ELF-1 (cell line): Measurements from ENCODE around the gene ERCC4.

Experiments used
- DNase-seq: peaks from one replicate; pipeline ENCODE4 v3.0.0-alpha.2; 2016; ENCODE audit warnings: low read depth, low spot score

The ERCC4 gene

GRCh38 chr16:13948086-13948485 is 28.1 kb downstream of the ERCC4 start:
- DNase-seq: no peak

- no peak for DNase-seq
These were observed 31.0 kb downstream of the ERCC4 start for GRCh38 chr16:13950821-13951547.

- DNase-seq: no peak
These were observed 31.7 kb downstream of the ERCC4 start for GRCh38 chr16:13951611-13952010.

- DNase-seq: no peak
These were observed 33.5 kb downstream of the ERCC4 start for GRCh38 chr16:13953501-13953900.

GRCh38 chr16:13956635-13957196 is 36.8 kb downstream of the ERCC4 start:
- DNase-seq: peak; percentile 14

GRCh38 chr16:13957197-13958078 is 37.5 kb downstream of the ERCC4 start:
- peak; percentile 89 for DNase-seq

- DNase-seq: no peak
These were observed 38.5 kb downstream of the ERCC4 start for GRCh38 chr16:13958474-13958873.

GRCh38 chr16:13959626-13960025 is 39.7 kb downstream of the ERCC4 start:
- no peak for DNase-seq

- no peak for DNase-seq
These were observed 41.3 kb downstream of the ERCC4 start for GRCh38 chr16:13961099-13961811.

GRCh38 chr16:13962232-13962631 is 42.3 kb downstream of the ERCC4 start:
- no peak for DNase-seq

GRCh38 chr16:13968835-13969234 is 48.9 kb downstream of the ERCC4 start:
- no peak for DNase-seq

GRCh38 chr16:13969711-13970110 is 49.8 kb downstream of the ERCC4 start:
- DNase-seq: no peak

- DNase-seq: no peak
These were observed 50.9 kb downstream of the ERCC4 start for GRCh38 chr16:13970708-13971422.

GRCh38 chr16:13973321-13974023 is 53.5 kb downstream of the ERCC4 start:
- DNase-seq: no peak

GRCh38 chr16:13977177-13977576 is 57.2 kb downstream of the ERCC4 start:
- no peak for DNase-seq

- no peak for DNase-seq
These were observed 62.5 kb downstream of the ERCC4 start for GRCh38 chr16:13982451-13982850.

GRCh38 chr16:13983625-13984024 is 63.7 kb downstream of the ERCC4 start:
- DNase-seq: no peak

GRCh38 chr16:13984794-13985193 is 64.8 kb downstream of the ERCC4 start:
- no peak for DNase-seq

GRCh38 chr16:13988038-13988437 is 68.1 kb downstream of the ERCC4 start:
- no peak for DNase-seq

GRCh38 chr16:13992322-13992721 is 72.4 kb downstream of the ERCC4 start:
- no peak for DNase-seq

GRCh38 chr16:13992976-13993375 is 73.0 kb downstream of the ERCC4 start:
- no peak for DNase-seq
